Nephron (organoid): ENCODE data around the gene TMEM258.

Source experiments
- H3K27ac Mint-ChIP-seq, 3 experiments: 2 replicates each; pipeline ENCODE4 v1.8.0; 2020; ENCODE audit warnings: mixed read lengths in 3 of 3, mild to moderate bottlenecking in 2 of 3, moderate library complexity in 1 of 3
- H3K27me3 Mint-ChIP-seq: 2 replicates; pipeline ENCODE4 v1.8.0; 2021; ENCODE audit warnings: low read depth, mild to moderate bottlenecking, moderate library complexity, mixed read lengths
- H3K36me3 Mint-ChIP-seq: 2 replicates; pipeline ENCODE4 v1.8.0; 2020; ENCODE audit warnings: low read depth, mixed read lengths
- H3K4me1 Mint-ChIP-seq: 2 replicates; pipeline ENCODE4 v1.8.0; 2020; ENCODE audit warnings: mixed read lengths
- H3K4me3 Mint-ChIP-seq, 3 experiments: 2 replicates each; pipeline ENCODE4 v1.8.0; 2020; ENCODE audit warnings: mild to moderate bottlenecking in 3 of 3, mixed read lengths in 3 of 3, moderate library complexity in 2 of 3
- H3K9me3 Mint-ChIP-seq: 2 replicates; pipeline ENCODE4 v1.8.0; 2020; ENCODE audit warnings: mixed read lengths
- TF ChIP-seq, protein P1 (sequence below), 3 experiments: fragments of 200-600 bp; sonication (generic); IDR thresholded peaks; one replicate each; pipeline ENCODE4 v1.5.0; 2021; ENCODE audit warnings: antibody characterized with exemption in 3 of 3; ENCODE audit not compliant: unreplicated experiment in 3 of 3

TMEM258 gene

DNA sequence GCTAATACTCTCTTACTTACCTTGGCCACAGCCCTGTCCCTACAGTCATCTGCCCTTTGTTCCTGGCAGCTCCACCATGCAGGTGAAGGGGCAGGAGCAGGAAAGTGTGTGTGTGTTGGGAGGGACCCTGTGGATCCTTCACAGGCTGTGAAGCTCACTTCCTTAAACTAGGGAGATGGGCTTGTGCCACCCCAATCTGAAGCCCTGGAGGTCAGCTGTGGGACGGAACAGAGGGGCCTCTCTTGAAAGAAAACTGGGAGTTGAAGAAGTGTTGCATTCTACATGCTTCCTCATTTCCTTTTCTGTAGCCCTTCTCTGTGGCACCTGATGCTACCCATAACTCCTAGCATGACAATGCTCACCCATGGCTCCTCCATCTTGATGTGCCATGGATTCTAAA is 12.7 kb upstream of the TMEM258 start:
- Mint-ChIP-seq H3K27ac (no peak overlapping the region), H3K27me3 (no peaks in the 10 kb centered on the region)
- TF ChIP-seq, protein P1, sequence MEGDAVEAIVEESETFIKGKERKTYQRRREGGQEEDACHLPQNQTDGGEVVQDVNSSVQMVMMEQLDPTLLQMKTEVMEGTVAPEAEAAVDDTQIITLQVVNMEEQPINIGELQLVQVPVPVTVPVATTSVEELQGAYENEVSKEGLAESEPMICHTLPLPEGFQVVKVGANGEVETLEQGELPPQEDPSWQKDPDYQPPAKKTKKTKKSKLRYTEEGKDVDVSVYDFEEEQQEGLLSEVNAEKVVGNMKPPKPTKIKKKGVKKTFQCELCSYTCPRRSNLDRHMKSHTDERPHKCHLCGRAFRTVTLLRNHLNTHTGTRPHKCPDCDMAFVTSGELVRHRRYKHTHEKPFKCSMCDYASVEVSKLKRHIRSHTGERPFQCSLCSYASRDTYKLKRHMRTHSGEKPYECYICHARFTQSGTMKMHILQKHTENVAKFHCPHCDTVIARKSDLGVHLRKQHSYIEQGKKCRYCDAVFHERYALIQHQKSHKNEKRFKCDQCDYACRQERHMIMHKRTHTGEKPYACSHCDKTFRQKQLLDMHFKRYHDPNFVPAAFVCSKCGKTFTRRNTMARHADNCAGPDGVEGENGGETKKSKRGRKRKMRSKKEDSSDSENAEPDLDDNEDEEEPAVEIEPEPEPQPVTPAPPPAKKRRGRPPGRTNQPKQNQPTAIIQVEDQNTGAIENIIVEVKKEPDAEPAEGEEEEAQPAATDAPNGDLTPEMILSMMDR (IDR thresholded peaks at IDR 0.05; ENCODE audit: unreplicated experiment in 3 of 3): no peak

DNA sequence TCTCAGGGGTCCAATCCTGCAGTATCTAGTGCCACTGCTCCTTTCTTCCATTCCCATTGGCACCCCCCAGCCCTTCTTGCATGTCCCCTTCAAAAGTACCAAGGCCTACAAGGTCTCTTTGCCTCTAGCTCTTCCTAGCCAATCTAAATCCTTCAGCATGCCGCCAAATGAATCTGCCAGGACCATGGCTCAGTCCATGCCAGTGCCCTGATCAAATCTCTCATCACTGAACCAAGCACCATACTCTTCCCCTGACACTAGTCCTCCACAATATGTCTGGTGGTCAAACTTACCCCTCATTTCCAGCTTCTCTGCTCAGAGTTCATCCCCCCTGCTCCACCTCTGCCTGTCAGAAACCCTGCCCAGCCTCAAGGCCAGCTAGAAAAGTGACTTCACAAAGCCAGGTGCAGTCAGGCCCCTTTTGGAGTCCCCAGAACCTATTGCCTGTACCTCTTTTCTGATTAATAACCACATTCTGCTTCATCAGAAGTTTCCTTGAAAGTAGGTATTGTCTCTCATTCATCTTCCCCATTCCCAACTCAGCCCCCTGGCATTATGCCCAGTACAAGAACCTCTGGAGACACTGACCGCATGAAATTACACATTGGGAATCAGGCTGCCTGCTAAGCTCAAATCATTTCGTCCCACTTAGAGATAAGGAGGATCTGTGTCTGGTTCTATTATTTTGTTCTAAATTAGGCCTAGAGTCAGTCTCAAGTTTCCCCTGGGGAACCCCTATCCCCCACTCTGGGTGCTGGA is 11.7 kb upstream of the TMEM258 start:
- peaks cover 6% of the 10 kb centered on the region for H3K4me1 Mint-ChIP-seq
- no peak overlapping the region for H3K4me3 Mint-ChIP-seq
- peaks cover 71% of the 10 kb centered on the region for H3K36me3 Mint-ChIP-seq
- no peaks in the 10 kb centered on the region for H3K27me3 Mint-ChIP-seq
- H3K27ac Mint-ChIP-seq: peak overlapping the region in 1 of 3 experiments; percentile 59
- TF ChIP-seq, protein P1 (IDR thresholded peaks at IDR 0.05; ENCODE audit: unreplicated experiment in 3 of 3): no peak
- H3K9me3 Mint-ChIP-seq: no peaks in the 10 kb centered on the region

More for the DNA sequence above, 12.7 kb upstream of the TMEM258 start:
- Mint-ChIP-seq H3K36me3 (peaks cover 77% of the 10 kb centered on the region), H3K4me3 (no peak overlapping the region), H3K9me3 (no peaks in the 10 kb centered on the region), H3K4me1 (peaks cover 6% of the 10 kb centered on the region)

DNA sequence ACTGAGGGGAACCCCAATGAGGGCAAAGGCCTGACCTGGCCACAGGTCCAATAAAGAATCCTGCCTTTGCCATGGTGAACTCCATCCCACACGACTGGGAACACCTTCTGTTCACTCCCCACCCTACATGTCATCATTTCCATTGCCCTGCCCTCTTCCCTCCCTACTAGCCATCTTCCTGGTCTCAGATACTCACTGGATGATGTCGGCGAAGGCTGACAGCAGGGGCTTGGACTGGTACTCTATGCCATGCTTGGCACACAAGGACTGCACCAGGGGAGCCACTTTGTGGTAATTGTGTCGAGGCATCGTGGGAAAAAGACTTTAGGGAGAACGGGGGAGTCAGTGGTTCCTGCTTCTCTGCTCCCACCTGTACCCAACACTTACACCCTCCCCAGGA is 10.2 kb upstream of the TMEM258 start:
- Mint-ChIP-seq H3K4me3 (no peak overlapping the region), H3K27ac (no peak overlapping the region), H3K9me3 (no peaks in the 10 kb centered on the region), H3K27me3 (no peaks in the 10 kb centered on the region), H3K4me1 (peaks cover 6% of the 10 kb centered on the region), H3K36me3 (peaks cover 61% of the 10 kb centered on the region)
- TF ChIP-seq, protein P1 (IDR thresholded peaks at IDR 0.05; ENCODE audit: unreplicated experiment in 3 of 3): no peak

DNA sequence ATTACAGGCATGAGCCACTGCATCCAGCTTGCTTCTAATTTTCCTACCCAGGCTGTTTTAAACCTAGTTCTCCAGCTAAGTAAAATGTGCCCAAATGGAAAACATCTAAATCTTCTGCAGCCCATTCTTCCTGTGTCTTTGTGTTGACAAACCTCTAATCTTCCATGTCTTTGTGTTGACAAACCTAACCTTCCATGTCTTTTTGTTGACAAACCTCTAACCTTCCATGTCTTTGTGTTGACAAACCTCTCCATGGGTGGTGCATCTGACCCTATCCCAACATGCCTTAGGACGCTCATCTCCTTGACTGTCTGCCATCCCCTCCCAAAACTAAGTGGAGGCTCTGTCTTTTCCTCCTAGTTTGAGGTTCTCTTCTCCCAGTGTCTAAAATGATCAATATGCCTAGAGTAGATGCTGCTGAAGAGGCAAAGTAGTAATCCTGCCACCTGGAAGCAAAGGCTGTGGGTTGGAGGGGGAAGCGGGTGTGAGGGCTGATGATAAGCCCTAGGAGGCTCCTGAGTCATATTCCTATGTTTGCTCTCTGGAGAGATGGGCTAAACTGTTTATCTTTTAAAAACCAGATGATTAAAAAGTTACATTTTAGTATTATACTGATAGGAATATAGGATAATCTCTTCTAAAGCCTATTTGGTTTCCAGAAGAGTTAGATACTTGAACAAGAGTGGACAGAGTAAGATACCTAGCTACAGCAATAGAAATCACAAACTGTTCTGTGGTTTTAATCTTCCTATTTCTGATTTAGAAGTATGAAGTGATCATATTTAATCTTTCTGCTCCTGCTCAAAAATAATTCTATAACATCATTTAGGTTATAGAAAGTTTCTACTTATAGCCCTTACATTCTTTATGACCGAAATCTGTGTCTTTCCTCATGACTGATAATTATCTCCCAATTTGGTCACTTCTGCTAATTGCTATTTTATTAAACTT is 8.2 kb upstream of the TMEM258 start:
- Mint-ChIP-seq H3K36me3 (peaks cover 51% of the 10 kb centered on the region), H3K4me3 (no peak overlapping the region), H3K9me3 (no peaks in the 10 kb centered on the region), H3K27me3 (no peaks in the 10 kb centered on the region), H3K27ac (no peak overlapping the region), H3K4me1 (peaks cover 12% of the 10 kb centered on the region)
- TF ChIP-seq, protein P1 (IDR thresholded peaks at IDR 0.05; ENCODE audit: unreplicated experiment in 3 of 3): no peak

DNA sequence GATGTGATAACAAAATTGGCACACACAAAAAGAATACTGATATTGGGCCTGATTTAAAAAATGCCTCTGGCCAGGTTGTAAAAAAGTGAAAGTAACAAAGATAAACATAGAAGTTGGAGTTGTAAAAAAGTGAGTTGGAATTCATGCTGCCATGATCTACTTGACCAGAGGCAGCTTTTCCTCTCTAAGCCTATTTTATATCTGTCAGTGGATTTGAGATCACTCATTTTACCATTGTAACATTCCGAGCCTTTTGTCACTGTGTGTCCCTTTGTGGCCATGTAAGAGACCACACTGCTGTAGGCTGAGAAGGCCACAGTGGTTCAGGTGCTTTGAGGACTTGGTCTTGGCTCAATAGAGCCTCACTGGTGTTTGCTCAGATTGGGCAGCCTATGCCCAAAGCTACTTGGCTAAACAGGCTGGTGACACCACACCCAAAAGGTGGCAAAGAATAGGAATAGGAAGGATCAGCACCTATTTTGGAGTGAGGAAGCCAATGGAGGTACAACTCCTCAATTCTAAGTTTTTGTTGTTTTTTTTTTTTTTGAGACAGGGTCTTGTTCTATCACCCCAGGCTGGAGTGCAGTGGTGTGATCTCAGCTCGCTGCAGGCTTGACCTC is 7.4 kb upstream of the TMEM258 start:
- no peaks in the 10 kb centered on the region for H3K27me3 Mint-ChIP-seq

More for the DNA sequence above, 7.4 kb upstream of the TMEM258 start:
- H3K4me3 Mint-ChIP-seq: no peak overlapping the region
- no peaks in the 10 kb centered on the region for H3K9me3 Mint-ChIP-seq
- H3K4me1 Mint-ChIP-seq: peaks cover 12% of the 10 kb centered on the region
- peaks cover 43% of the 10 kb centered on the region for H3K36me3 Mint-ChIP-seq
- TF ChIP-seq, protein P1 (IDR thresholded peaks at IDR 0.05; ENCODE audit: unreplicated experiment in 3 of 3): no peak
- no peak overlapping the region for H3K27ac Mint-ChIP-seq
